Measurements from ENCODE around the gene RXYLT1. TPM values are rescaled to one million over a fixed set of nuclear protein-coding genes. Genes with fewer than 3 reads are reported as not detected.
"Not testable (repeated sequence)": the region's sequence is repeated elsewhere in the genome, so short reads cannot be mapped to it uniquely, and the experiment has no call there.

Gene RXYLT1, protein sequence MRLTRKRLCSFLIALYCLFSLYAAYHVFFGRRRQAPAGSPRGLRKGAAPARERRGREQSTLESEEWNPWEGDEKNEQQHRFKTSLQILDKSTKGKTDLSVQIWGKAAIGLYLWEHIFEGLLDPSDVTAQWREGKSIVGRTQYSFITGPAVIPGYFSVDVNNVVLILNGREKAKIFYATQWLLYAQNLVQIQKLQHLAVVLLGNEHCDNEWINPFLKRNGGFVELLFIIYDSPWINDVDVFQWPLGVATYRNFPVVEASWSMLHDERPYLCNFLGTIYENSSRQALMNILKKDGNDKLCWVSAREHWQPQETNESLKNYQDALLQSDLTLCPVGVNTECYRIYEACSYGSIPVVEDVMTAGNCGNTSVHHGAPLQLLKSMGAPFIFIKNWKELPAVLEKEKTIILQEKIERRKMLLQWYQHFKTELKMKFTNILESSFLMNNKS
- 10 to 100 TPM; 13.2 to 19.0 TPM for total RNA-seq

- Mint-ChIP-seq H3K36me3 (peaks cover 19% of the 10 kb centered on the region), H3K4me1 (peaks cover 21% of the 10 kb centered on the region), H3K27ac (peak within 1 kb of the TSS; percentile 90), H3K27me3 (no peaks in the 10 kb centered on the region), H3K9me3 (ENCODE audit: low read depth) (no peaks in the 10 kb centered on the region), H3K4me3 (peak within 1 kb of the TSS; percentile 89)
- DNase-seq (peak; percentile 87), ATAC-seq (peak; percentile 94)
- CTCF ChIA-PET: no interaction called here
Observed at GRCh38 chr12:63779498-63780481, at the start of gene RXYLT1. Gene RXYLT1, plus strand, starts transcription at chr12:63779909. Its CDS starts 52 bp downstream, at chr12:63779961.

DNA sequence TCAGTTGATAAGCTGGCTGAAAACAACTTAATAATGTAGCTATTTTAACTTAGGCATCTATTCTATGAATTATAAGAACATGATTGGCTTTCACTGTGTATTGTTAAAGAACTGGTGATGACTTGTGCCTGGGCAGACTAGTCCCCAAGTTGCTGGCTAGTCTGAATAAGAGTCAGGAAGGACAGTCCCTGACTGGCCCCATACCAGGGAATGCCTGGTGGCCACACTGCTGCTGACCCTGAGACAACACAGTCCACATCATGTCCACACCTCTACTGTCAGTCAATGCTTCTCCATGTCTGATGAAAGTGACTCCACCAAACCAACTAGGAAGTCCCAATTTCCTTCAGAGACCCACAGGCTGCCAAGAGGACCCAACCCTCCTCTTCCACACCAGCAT lies 46.9 kb upstream of the RXYLT1 start:
- CTCF ChIA-PET; DNase-seq; H3K36me3 Mint-ChIP-seq; H3K27ac Mint-ChIP-seq; H3K4me3 Mint-ChIP-seq; ATAC-seq; H3K27me3 Mint-ChIP-seq; H3K9me3 Mint-ChIP-seq (ENCODE audit: low read depth); H3K4me1 Mint-ChIP-seq: not testable (repeated sequence)

DNA sequence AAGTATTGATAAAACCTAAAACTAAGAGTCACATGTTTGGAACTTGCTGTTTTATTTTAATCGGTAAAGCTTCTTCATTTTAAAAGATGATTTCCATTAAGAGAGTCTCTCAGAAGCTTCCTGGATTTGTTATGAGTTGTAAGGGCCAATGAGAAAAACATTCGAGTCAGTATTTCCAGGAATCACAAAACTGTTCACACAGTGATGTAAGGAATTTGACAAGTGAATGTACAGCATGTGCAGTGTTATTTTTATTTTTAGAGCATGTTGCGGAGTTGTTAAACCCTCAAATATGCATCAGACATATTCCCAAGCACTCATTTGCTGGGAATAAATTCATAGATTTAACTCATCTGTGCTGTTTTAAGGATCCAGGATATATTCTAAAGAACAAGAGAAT lies 46.1 kb upstream of the RXYLT1 start:
- H3K27ac Mint-ChIP-seq, CTCF ChIA-PET, ATAC-seq: not testable (repeated sequence)

DNA sequence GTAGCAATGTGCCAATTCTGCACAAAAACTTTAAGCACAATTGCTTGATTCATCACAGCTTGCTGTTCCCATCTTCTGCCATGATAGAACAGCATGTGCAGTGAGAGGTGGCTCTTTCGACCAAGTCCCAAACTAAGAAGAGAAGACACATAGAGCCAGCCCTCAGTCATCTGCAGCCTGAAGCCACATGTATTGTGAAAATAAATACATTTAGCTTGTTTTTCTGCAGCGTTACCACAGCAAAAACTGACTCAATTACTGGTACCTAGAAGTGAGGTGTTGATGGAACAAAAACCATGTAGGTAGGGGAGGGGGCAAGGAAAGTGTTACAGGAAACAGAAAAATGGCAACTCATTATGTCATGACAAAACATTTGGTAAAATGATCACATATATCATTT lies 39.2 kb upstream of the RXYLT1 start:
- H3K27ac Mint-ChIP-seq; H3K4me3 Mint-ChIP-seq; DNase-seq; H3K36me3 Mint-ChIP-seq; ATAC-seq; H3K27me3 Mint-ChIP-seq; H3K9me3 Mint-ChIP-seq (ENCODE audit: low read depth); CTCF ChIA-PET; H3K4me1 Mint-ChIP-seq: not testable (repeated sequence)

More for the DNA sequence above, 46.1 kb upstream of the RXYLT1 start:
- not testable (repeated sequence) for H3K4me3 Mint-ChIP-seq; DNase-seq; H3K36me3 Mint-ChIP-seq; H3K4me1 Mint-ChIP-seq; H3K9me3 Mint-ChIP-seq (ENCODE audit: low read depth); H3K27me3 Mint-ChIP-seq

GRCh38 chr12:63741431-63741830 lies 38.3 kb upstream of the RXYLT1 start:
- H3K27me3 Mint-ChIP-seq; CTCF ChIA-PET; H3K4me1 Mint-ChIP-seq; H3K9me3 Mint-ChIP-seq (ENCODE audit: low read depth); H3K36me3 Mint-ChIP-seq; DNase-seq; ATAC-seq; H3K27ac Mint-ChIP-seq; H3K4me3 Mint-ChIP-seq: not testable (repeated sequence)

DNA sequence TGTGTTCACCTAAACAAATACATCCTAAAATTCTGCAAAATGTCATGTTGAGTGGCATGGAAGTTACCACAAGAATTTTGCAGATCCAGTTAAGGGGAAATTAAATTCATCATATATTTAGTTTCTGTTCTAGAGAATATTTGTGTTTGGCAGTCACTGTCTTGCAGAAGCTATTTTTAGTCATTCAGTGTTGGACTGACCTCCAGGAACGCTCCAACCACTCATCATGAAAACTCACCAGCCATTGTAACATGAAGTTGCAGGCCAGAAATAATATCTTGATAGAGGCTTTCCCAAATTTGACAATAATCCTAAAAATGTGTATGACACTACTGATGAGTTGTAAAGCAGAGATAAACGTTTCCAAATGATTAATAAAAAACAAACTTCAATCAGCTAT lies 35.6 kb upstream of the RXYLT1 start:
- H3K4me3 Mint-ChIP-seq; H3K27ac Mint-ChIP-seq; DNase-seq; H3K27me3 Mint-ChIP-seq; H3K36me3 Mint-ChIP-seq; ATAC-seq; H3K9me3 Mint-ChIP-seq (ENCODE audit: low read depth); CTCF ChIA-PET; H3K4me1 Mint-ChIP-seq: not testable (repeated sequence)

DNA sequence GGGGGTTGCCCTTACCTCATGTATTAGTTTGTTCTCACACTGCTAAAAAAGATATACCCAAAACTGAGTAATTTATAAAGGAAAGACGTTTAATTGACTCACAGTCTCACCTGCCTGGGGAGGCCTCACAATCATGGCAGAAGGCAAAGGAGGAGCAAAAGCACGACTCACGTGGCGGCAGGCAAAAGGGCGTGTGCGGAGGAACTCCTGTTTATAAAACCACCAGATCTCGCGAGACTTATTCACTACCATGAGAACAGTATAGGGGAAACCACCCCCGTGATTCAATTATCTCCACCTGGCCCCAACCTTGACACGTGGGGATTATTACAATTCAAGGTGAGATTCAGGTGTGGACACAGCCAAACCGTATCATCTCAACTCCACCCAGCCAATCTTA lies 33.2 kb upstream of the RXYLT1 start:
- H3K4me3 Mint-ChIP-seq; DNase-seq; ATAC-seq; H3K9me3 Mint-ChIP-seq (ENCODE audit: low read depth); H3K27me3 Mint-ChIP-seq; H3K4me1 Mint-ChIP-seq; H3K27ac Mint-ChIP-seq; H3K36me3 Mint-ChIP-seq; CTCF ChIA-PET: not testable (repeated sequence)

- H3K9me3 Mint-ChIP-seq (ENCODE audit: low read depth); ATAC-seq; DNase-seq; H3K36me3 Mint-ChIP-seq; CTCF ChIA-PET; H3K27me3 Mint-ChIP-seq; H3K4me1 Mint-ChIP-seq; H3K4me3 Mint-ChIP-seq; H3K27ac Mint-ChIP-seq: not testable (repeated sequence)
Observed at GRCh38 chr12:63747136-63747535, 32.6 kb upstream of the RXYLT1 start.

DNA sequence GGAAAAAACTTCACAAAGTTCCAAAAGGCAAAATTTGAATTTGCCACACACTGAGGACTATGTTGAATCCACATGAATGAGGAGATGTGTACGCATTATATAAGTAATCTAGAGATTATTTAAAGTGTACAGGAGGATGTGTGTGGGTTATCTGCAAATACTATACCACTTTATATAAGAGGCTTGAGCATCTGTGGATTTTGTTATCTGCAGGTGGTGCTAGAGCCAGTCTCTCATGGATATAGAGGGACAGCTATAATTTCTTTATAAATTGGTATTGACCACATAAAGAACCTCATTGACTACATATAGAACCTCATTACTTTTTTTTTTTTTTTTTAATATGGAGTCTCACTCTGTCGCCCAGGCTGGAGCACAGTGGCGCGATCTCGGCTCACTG lies 32.2 kb upstream of the RXYLT1 start:
- Mint-ChIP-seq H3K27ac (no peak overlapping the region), H3K36me3 (no peaks in the 10 kb centered on the region), H3K9me3 (ENCODE audit: low read depth) (no peaks in the 10 kb centered on the region), H3K4me3 (no peak overlapping the region), H3K4me1 (peaks cover 5% of the 10 kb centered on the region), H3K27me3 (no peaks in the 10 kb centered on the region)
- ATAC-seq (no peak), DNase-seq (no peak)
- CTCF ChIA-PET: no interaction called here

- ATAC-seq (peak; percentile 78), DNase-seq (peak; percentile 69)
- Mint-ChIP-seq H3K4me1 (peaks cover 10% of the 10 kb centered on the region), H3K36me3 (peaks cover 2% of the 10 kb centered on the region), H3K9me3 (ENCODE audit: low read depth) (no peaks in the 10 kb centered on the region), H3K27me3 (peaks cover 16% of the 10 kb centered on the region), H3K4me3 (no peak overlapping the region), H3K27ac (no peak overlapping the region)
- CTCF ChIA-PET: no interaction called here
Observed at GRCh38 chr12:63752283-63752682, 27.4 kb upstream of the RXYLT1 start.

DNA sequence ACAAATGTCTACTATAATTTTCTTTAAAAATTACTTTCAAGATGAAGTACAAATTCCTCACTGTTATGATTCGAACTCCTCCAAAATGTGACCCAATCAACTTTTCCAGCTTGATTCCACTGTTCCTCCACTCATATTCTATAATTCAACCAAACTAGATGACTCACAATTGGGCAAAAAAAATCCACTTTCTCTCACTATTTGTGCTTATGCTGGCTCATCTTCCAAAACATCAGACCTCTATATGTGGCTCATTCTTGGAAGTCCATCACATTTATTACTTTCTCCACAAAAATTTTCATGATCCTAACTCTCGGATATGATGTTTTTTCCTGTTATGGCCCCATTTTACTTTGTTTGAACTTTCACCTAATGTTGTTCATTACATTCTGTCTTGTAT lies 26.9 kb upstream of the RXYLT1 start:
- H3K4me1 Mint-ChIP-seq: peaks cover 10% of the 10 kb centered on the region
- no peak overlapping the region for H3K4me3 Mint-ChIP-seq
- no peaks in the 10 kb centered on the region for H3K9me3 Mint-ChIP-seq (ENCODE audit: low read depth)
- H3K36me3 Mint-ChIP-seq: peaks cover 2% of the 10 kb centered on the region
- no peak overlapping the region for H3K27ac Mint-ChIP-seq
- DNase-seq (no peak), ATAC-seq (no peak)
- peaks cover 16% of the 10 kb centered on the region for H3K27me3 Mint-ChIP-seq
- CTCF ChIA-PET: no interaction called here

- DNase-seq (no peak), ATAC-seq (no peak)
- Mint-ChIP-seq H3K4me3 (no peak overlapping the region), H3K36me3 (peaks cover 2% of the 10 kb centered on the region), H3K27ac (no peak overlapping the region), H3K4me1 (peaks cover 10% of the 10 kb centered on the region), H3K27me3 (peaks cover 16% of the 10 kb centered on the region), H3K9me3 (ENCODE audit: low read depth) (no peaks in the 10 kb centered on the region)
- CTCF ChIA-PET: no interaction called here
Observed at GRCh38 chr12:63753743-63754142, 26.0 kb upstream of the RXYLT1 start.

DNA sequence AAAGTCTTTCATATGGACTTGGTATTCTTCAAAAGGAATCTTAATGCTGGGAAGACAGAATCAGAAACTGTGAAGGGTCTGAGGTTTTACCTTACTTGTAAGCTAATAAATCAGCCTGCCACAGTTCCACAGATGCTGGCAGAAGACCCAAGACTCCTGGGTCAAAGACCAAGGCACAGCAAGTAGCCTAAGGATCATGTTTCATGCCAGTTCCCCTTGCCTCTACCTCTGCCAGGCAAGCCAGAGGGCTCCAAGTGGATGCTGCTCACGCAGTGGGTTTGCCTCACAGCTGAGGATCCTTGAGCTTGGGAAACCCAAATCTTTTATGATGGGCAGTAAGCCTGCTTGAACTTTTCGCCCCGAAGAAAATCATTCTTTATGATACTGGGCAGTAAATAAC lies 15.2 kb upstream of the RXYLT1 start:
- Mint-ChIP-seq H3K27me3 (peaks cover 25% of the 10 kb centered on the region), H3K4me1 (no peaks in the 10 kb centered on the region), H3K36me3 (peaks cover under 1% of the 10 kb centered on the region), H3K27ac (no peak overlapping the region), H3K9me3 (ENCODE audit: low read depth) (no peaks in the 10 kb centered on the region), H3K4me3 (no peak overlapping the region)
- no peak for ATAC-seq
- CTCF ChIA-PET: interaction anchor here (0.9 kb wide), 1 partner anchor 35 kb away, joined by 3 read pairs; no protein-coding TSS in a partner anchor
- DNase-seq: no peak

DNA sequence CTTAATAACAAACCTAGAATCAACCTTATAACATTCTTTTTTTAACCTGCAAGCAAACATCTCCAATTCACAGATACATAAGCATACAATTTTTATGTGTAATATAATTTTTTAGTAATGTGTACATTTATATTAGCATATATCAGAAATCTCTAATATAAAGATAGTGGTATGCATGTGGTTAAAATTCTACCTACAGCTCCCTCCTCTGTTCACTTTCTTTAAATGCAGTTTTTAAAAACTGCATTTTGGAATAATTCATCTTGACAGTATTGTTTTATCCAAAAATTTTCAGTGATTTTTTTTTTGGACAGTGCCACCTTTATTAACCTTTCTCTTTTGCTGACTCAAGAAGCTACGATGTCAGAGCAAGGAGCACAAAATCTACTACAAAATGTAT lies 13.2 kb upstream of the RXYLT1 start:
- peaks cover 2% of the 10 kb centered on the region for H3K36me3 Mint-ChIP-seq
- H3K4me1 Mint-ChIP-seq: no peaks in the 10 kb centered on the region
- H3K27me3 Mint-ChIP-seq: peaks cover 21% of the 10 kb centered on the region
- CTCF ChIA-PET: no interaction called here
- H3K4me3 Mint-ChIP-seq: no peak overlapping the region
- DNase-seq: no peak
- H3K9me3 Mint-ChIP-seq (ENCODE audit: low read depth): peaks cover 2% of the 10 kb centered on the region
- no peak for ATAC-seq
- H3K27ac Mint-ChIP-seq: no peak overlapping the region
